Body of pancreas (tissue), 4 donors: ENCODE data around the gene HELZ.

Experiments
- CTCF ChIP-seq, 7 experiments: fragments of 450-650 bp in 4 of 7; fragments of 200-600 bp in 3 of 7; sonication (generic) in 3 of 7; IDR thresholded peaks; one replicate each; pipeline ENCODE4 v1.5.1; 2016 to 2019; ENCODE audit warnings: antibody characterized with exemption in 7 of 7
- POLR2A ChIP-seq, 3 donors: fragments of 450-650 bp; IDR thresholded peaks; one replicate each; pipeline ENCODE4 v1.6.1; 2016; ENCODE audit warnings: antibody characterized with exemption in 3 of 3, mild to moderate bottlenecking in 2 of 3

DNA sequence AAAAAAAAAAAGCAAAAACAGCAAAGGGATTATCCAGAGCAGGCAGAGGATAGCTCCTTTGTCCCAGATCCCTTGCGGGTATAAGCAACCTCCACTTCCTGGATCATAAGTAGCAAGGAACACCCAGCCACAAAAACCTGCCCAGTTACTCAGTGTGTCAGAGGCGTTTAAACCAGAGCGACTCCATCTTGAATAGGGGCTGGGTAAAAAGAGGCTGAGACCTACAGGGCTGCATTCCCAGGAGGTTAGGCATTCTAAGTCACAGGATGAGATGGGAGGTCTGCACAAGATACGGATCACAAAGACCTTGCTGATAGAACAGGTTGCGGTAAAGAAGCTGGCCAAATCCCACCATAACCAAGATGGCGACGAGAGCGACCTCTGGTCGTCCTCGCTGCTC is 33.4 kb upstream of the HELZ start:
- TF ChIP-seq CTCF (IDR thresholded peaks at IDR 0.05) (no peak), POLR2A (IDR thresholded peaks at IDR 0.05) (no peak)
